Colon (tissue), 2 donors: ENCODE results near the gene WDPCP.
A peak's percentile ranks its signal among the peaks of the same experiment; 100 is the strongest.
"Not testable (repeated sequence)": the region's sequence is repeated elsewhere in the genome, so short reads cannot be mapped to it uniquely, and the experiment has no call there.

Source experiments
- FAIRE-seq: peaks from 2 replicates; lab custom pipeline; 2012; peaks lifted over from hg19 to GRCh38; lab: Jason Lieb, UNC
- donor health status: control.
- donor health status: control.

The WDPCP gene

GRCh38 chr2:63539416-63540162 lies 48.7 kb downstream of the WDPCP start:
- no peak for FAIRE-seq

- peak; percentile 51 for FAIRE-seq
Measured at GRCh38 chr2:63538390-63538789, 49.9 kb downstream of the WDPCP start.

GRCh38 chr2:63537306-63537705 lies 51.0 kb downstream of the WDPCP start:
- FAIRE-seq = no peak

GRCh38 chr2:63530704-63531279 lies 57.5 kb downstream of the WDPCP start:
- FAIRE-seq = no peak

GRCh38 chr2:63525905-63526304 lies 62.4 kb downstream of the WDPCP start:
- FAIRE-seq = no peak

- no peak for FAIRE-seq
Measured at GRCh38 chr2:63522950-63523349, 65.3 kb downstream of the WDPCP start.

GRCh38 chr2:63520793-63521192 lies 67.5 kb downstream of the WDPCP start:
- no peak for FAIRE-seq

- no peak for FAIRE-seq
Measured at GRCh38 chr2:63514781-63515180, 73.5 kb downstream of the WDPCP start.

- no peak for FAIRE-seq
Measured at GRCh38 chr2:63514237-63514716, 74.0 kb downstream of the WDPCP start.

GRCh38 chr2:63506320-63506719 lies 82.0 kb downstream of the WDPCP start:
- no peak for FAIRE-seq

- FAIRE-seq = no peak
Measured at GRCh38 chr2:63503818-63504217, 84.5 kb downstream of the WDPCP start.

- FAIRE-seq = no peak
Measured at GRCh38 chr2:63500398-63500797, 87.9 kb downstream of the WDPCP start.

- FAIRE-seq = no peak
Measured at GRCh38 chr2:63497576-63497975, 90.7 kb downstream of the WDPCP start.

GRCh38 chr2:63494968-63495367 lies 93.3 kb downstream of the WDPCP start:
- FAIRE-seq = no peak

GRCh38 chr2:63494100-63494499 lies 94.2 kb downstream of the WDPCP start:
- no peak for FAIRE-seq

GRCh38 chr2:63488118-63488713 lies 100.1 kb downstream of the WDPCP start:
- FAIRE-seq = no peak

GRCh38 chr2:63486861-63487290 lies 101.4 kb downstream of the WDPCP start:
- FAIRE-seq = no peak

- no peak for FAIRE-seq
Measured at GRCh38 chr2:63484901-63485300, 103.4 kb downstream of the WDPCP start.

- FAIRE-seq = no peak
Measured at GRCh38 chr2:63484481-63484880, 103.8 kb downstream of the WDPCP start.

GRCh38 chr2:63477686-63478085 lies 110.6 kb downstream of the WDPCP start:
- FAIRE-seq = no peak

GRCh38 chr2:63469313-63469712 lies 119.0 kb downstream of the WDPCP start:
- not testable (repeated sequence) for FAIRE-seq

- FAIRE-seq = no peak
Measured at GRCh38 chr2:63465633-63466032, 122.6 kb downstream of the WDPCP start.

- FAIRE-seq = no peak
Measured at GRCh38 chr2:63463142-63463541, 125.1 kb downstream of the WDPCP start.
